Measurements from ENCODE around the gene MTFP1.

MTFP1 gene

GRCh38 chr22:30425616-30426387 is at the start of gene MTFP1:
MTFP1 (plus strand) TSS chr22:30425768; CDS start chr22:30425880, 112 bp downstream.
- peak within 1 kb of the TSS; percentile 58 for H3K4me3 ChIP-seq (ENCODE audit: low read depth, low read length)
- in situ Hi-C loops (cut with HindIII; ENCODE audit: low sequenced_read_pairs), result no loop called here
- no peak for DNase-seq (ENCODE audit: low read depth)
- TF ChIP-seq CTCF (IDR thresholded peaks at IDR 0.05; ENCODE audit: low read depth, low read length, missing control alignments), result peak; percentile 5

- no peak overlapping the region for H3K4me3 ChIP-seq (ENCODE audit: low read depth, low read length)
- TF ChIP-seq CTCF (IDR thresholded peaks at IDR 0.05; ENCODE audit: low read depth, low read length, missing control alignments), result no peak
- no peak for DNase-seq (ENCODE audit: low read depth)
- in situ Hi-C loops (cut with HindIII; ENCODE audit: low sequenced_read_pairs), result no loop called here
Measured at GRCh38 chr22:30380011-30380410, 45.6 kb upstream of the MTFP1 start.

- no peak for TF ChIP-seq CTCF (IDR thresholded peaks at IDR 0.05; ENCODE audit: low read depth, low read length, missing control alignments)
- no peak for DNase-seq (ENCODE audit: low read depth)
- in situ Hi-C loops (cut with HindIII; ENCODE audit: low sequenced_read_pairs), result no loop called here
Measured at GRCh38 chr22:30381264-30381663, 44.3 kb upstream of the MTFP1 start.

GRCh38 chr22:30382340-30382739 is 43.2 kb upstream of the MTFP1 start:
- TF ChIP-seq CTCF (IDR thresholded peaks at IDR 0.05; ENCODE audit: low read depth, low read length, missing control alignments), result no peak
- no peak for DNase-seq (ENCODE audit: low read depth)
- H3K4me3 ChIP-seq (ENCODE audit: low read depth, low read length), result no peak overlapping the region
- in situ Hi-C loops (cut with HindIII; ENCODE audit: low sequenced_read_pairs), result no loop called here

More at GRCh38 chr22:30381264-30381663, 44.3 kb upstream of the MTFP1 start:
- H3K4me3 ChIP-seq (ENCODE audit: low read depth, low read length), result no peak overlapping the region

- no peak overlapping the region for H3K4me3 ChIP-seq (ENCODE audit: low read depth, low read length)
- no peak for DNase-seq (ENCODE audit: low read depth)
- in situ Hi-C loops (cut with HindIII; ENCODE audit: low sequenced_read_pairs), result no loop called here
- TF ChIP-seq CTCF (IDR thresholded peaks at IDR 0.05; ENCODE audit: low read depth, low read length, missing control alignments), result no peak
Measured at GRCh38 chr22:30383061-30383460, 42.5 kb upstream of the MTFP1 start.

- no peak for DNase-seq (ENCODE audit: low read depth)
- in situ Hi-C loops (cut with HindIII; ENCODE audit: low sequenced_read_pairs), result no loop called here
- no peak for TF ChIP-seq CTCF (IDR thresholded peaks at IDR 0.05; ENCODE audit: low read depth, low read length, missing control alignments)
- no peak overlapping the region for H3K4me3 ChIP-seq (ENCODE audit: low read depth, low read length)
Measured at GRCh38 chr22:30385942-30386341, 39.6 kb upstream of the MTFP1 start.

All from astrocyte of the cerebellum (primary cell).